Right kidney (tissue), 9 donors: ENCODE results near the gene GNG11.

ENCODE experiments used
- DNase-seq: peaks from one replicate; pipeline ENCODE4 v3.0.0-alpha.2; 2016
- long read RNA-seq, 8 donors: transcript quantifications; one replicate each; lab custom pipeline, GENCODE V29; 2026

The GNG11 gene
- long read RNA-seq, donor 1, transcript GNG11-201 (2 exons, 3,055 nt) = major isoform, 168 of 202 reads
- long read RNA-seq, donor 1, partial matches to known transcripts = 34 of 202 reads
- long read RNA-seq, donor 1, other reads (novel, unspliced or antisense) = 0 of 202 reads
- long read RNA-seq, donor 2, transcript GNG11-201 (2 exons, 3,055 nt) = major isoform, 103 of 128 reads
- long read RNA-seq, donor 2, partial matches to known transcripts = 25 of 128 reads
- long read RNA-seq, donor 2, other reads (novel, unspliced or antisense) = 0 of 128 reads
- long read RNA-seq, donor 3, transcript GNG11-201 (2 exons, 3,055 nt) = major isoform, 84 of 98 reads
- long read RNA-seq, donor 3, partial matches to known transcripts = 14 of 98 reads
- long read RNA-seq, donor 3, other reads (novel, unspliced or antisense) = 0 of 98 reads
- long read RNA-seq, donor 4, transcript GNG11-201 (2 exons, 3,055 nt) = major isoform, 97 of 115 reads
- long read RNA-seq, donor 4, partial matches to known transcripts = 18 of 115 reads
- long read RNA-seq, donor 4, other reads (novel, unspliced or antisense) = 0 of 115 reads
- long read RNA-seq, donor 5, transcript GNG11-201 (2 exons, 3,055 nt) = major isoform, 129 of 129 reads
- long read RNA-seq, donor 5, partial matches to known transcripts = 0 of 129 reads
- long read RNA-seq, donor 5, other reads (novel, unspliced or antisense) = 0 of 129 reads
- long read RNA-seq, donor 6, transcript GNG11-201 (2 exons, 3,055 nt) = major isoform, 119 of 137 reads
- long read RNA-seq, donor 6, partial matches to known transcripts = 18 of 137 reads
- long read RNA-seq, donor 6, other reads (novel, unspliced or antisense) = 0 of 137 reads
- long read RNA-seq, donor 7, transcript GNG11-201 (2 exons, 3,055 nt) = major isoform, 197 of 231 reads
- long read RNA-seq, donor 7, partial matches to known transcripts = 34 of 231 reads
- long read RNA-seq, donor 7, other reads (novel, unspliced or antisense) = 0 of 231 reads
- long read RNA-seq, donor 8, transcript GNG11-201 (2 exons, 3,055 nt) = major isoform, 145 of 150 reads
- long read RNA-seq, donor 8, partial matches to known transcripts = 5 of 150 reads
- long read RNA-seq, donor 8, other reads (novel, unspliced or antisense) = 0 of 150 reads

GRCh38 chr7:93921607-93922566 lies at the start of gene GNG11:
Gene GNG11, plus strand, starts transcription at chr7:93921735. Its CDS starts 403 bp downstream, at chr7:93922138.
- peak; percentile 86 for DNase-seq

DNA sequence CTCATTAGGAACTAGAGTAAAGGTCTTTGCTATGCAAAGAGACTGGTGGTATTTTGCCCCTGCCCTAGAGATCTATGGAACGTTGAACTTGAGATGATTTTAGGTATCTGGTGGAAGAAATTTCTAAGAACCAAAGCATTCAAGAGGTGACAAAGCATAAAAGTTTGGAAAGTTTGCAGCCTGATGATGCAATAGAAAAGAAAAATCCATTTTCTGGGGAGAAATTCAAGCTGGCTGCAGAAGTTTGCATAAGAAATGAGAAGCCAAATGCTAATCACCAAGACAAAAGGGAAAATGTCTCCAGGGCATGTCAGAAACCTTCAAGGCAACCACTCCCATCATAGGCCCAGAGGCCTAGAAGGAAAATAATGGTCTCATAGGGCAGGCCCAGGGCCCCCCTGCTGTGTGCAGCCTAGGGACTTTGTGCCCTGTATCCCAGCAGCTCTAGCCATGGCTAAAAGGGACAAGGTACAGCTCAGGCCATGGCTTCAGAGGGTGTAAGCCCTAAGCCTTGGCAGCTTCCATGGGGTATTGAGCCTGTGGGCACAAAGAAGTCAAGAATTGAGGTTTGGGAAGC lies 47.4 kb upstream of the GNG11 start:
- DNase-seq = no peak

- no peak for DNase-seq
Observed at GRCh38 chr7:93877742-93878141, 43.8 kb upstream of the GNG11 start.

DNA sequence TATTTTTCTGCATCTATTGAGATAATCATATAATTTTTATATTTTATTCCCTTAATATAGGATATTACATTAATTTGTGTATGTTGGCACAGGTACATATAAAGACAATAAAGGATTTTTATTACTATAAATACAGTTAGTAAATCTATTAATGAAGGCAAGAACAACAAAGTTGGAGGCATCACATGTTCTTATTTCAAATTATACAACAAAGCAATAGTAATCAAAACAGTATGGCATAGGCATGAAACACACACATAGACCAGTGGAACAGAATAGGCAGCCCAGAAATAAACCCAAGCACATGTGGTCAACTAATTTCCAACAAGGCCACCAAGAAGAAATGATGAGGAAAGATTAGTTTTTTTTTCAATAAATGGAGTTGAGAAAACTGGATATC lies 42.2 kb upstream of the GNG11 start:
- no peak for DNase-seq

DNA sequence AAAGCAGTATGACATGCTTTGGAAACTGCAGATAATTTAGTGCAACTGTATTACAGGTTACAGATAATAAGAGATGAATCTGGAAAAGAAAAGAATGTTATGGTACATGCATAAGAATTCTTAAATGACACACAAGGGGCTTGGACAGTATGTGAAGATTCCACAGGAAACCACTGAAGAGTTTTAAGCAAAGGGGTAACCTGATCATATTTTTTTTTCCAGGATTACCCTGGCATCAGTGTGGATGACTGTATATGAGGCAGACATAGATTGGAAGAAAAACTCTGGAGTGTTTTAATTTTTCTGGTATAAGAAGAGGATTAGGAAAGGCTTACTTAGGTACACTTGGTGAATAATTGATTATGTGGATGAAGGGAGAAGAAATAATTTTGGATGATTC lies 39.1 kb upstream of the GNG11 start:
- DNase-seq = no peak

DNA sequence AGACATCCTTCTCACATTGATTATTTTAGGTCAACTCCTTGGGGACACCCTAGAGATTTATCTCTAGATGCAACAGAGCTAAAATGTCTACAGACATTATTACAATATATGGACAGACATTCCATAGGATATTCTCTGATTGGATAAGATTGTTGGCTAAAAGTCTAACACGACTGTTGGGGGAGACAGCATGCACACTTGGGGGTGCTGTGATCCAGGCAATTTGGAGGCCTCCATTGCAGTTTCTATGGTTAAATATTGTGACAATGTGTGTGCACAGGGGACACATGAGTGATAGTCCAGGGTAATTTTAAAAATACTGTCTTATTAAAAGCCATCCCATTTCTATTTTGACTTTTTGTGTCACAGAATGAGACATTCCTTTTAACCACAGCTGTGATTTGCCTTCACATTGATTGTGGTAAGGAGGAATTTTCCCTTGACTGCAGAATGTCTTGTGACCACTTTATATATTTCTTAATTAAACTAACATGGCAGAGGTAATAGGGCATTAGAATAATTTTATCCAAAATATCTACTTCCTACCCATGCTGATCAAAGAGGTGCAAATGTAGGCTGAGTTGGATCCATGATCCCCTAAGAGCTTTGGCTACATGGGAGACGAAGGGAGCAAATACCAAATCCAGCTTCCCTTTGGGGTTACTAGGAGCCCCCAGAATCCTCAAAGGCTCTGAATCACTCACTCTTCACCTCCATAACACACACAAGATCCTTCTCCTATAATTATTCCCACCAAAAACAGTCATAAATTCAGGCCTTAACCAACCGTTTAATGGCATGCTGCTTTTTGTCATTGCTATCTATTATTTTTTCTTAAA lies 38.2 kb upstream of the GNG11 start:
- no peak for DNase-seq

DNA sequence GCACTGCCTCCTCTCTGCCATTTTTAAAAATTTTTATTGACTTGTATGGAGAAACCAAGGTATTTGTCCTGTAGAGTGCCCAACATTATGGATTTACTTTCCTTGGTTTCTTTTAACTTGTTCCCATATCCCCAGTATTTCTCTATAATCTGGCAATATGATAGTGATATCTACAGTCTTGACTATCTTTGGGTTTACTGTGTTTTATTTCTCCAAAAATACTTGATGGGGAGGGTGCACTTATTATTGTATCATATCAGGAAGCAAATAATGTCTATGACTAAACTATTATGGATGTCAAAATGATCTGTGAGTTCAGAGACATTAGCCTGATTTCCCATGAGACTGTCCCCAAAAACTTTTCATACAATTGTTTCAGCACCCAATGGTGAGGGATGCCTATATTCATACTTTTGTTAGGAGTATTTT lies 37.6 kb upstream of the GNG11 start:
- DNase-seq = no peak

GRCh38 chr7:93884541-93884940 lies 37.0 kb upstream of the GNG11 start:
- DNase-seq = no peak

GRCh38 chr7:93889261-93889660 lies 32.3 kb upstream of the GNG11 start:
- DNase-seq = no peak

DNA sequence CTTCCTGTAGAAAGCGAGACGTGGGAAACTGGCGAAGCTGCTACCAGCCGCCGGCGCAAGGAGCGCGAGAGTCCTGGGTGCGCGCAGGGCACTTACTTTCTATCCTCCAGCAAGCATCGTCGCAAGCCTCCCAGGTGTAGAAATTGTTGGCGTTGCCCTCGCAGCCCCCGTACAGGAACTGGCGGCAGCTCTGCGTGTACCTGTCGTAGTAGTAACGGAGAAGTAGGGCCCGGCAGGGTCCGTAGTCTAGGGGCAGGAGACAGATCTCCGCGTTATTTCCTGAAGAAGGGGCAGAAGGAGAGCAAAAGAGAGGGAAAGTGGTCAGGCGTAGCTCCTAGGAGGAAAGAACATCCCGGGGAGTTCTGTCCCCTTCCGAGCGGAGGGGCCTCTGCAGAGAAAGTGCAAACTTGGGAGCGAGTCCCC lies 31.5 kb upstream of the GNG11 start:
- DNase-seq = peak; percentile 83

GRCh38 chr7:93890464-93891068 lies 31.0 kb upstream of the GNG11 start, which contains the start of gene TFPI2:
Gene TFPI2, minus strand, starts transcription at chr7:93890753. Its CDS starts 75 bp downstream, at chr7:93890678.
- peak; percentile 85 for DNase-seq

GRCh38 chr7:93894426-93894825 lies 27.1 kb upstream of the GNG11 start:
- no peak for DNase-seq

- DNase-seq = no peak
Observed at GRCh38 chr7:93894966-93895640, 26.4 kb upstream of the GNG11 start.

- no peak for DNase-seq
Observed at GRCh38 chr7:93895859-93896600, 25.5 kb upstream of the GNG11 start.

DNA sequence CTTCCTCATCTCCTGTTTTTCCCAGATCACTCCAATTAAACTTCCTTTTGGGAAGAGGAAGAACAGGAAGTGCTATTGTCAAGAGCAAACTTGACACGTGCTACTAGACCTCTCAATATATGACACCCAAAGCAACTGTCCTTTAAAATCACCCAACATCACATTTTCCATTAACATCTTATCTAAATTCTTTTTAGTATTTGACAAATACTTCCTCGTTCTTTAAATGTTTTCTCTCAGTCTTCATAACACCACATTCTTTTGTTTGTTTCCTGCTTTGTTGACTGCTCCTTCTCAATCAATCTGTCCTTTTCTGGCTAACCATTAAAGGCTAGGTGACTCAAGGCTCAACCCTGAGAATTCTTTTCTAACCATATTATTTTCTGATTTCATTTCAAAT lies 23.9 kb upstream of the GNG11 start:
- no peak for DNase-seq

DNA sequence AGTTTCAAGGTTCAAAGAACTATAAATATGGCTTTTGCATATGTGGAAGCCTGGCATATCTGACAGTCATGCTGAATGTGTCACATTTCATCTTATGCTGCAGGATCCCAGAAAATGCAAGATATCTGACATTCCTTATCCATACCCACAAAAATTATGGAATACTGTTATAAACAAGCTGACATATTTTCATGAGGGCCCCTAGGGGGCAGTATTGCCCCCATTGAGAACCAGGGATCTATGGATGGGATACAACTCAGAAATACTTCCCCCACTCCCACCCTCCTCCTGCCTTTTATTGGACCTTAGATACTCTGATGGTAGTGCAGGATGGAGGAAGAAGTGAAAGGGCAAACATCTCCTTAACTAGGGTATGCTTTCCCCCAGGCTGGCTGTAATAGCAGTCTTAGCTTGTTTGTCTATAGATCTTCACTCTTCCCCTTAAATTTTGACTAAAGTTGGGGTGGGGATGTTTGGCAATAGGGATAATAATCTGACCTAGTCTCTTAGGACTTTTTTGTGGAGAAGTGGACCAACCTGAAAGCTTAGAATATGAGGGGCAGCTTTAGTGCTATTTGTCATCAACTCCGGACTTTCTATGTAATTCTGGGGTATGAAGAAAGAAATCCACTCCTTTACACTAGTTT lies 18.6 kb upstream of the GNG11 start:
- no peak for DNase-seq

DNA sequence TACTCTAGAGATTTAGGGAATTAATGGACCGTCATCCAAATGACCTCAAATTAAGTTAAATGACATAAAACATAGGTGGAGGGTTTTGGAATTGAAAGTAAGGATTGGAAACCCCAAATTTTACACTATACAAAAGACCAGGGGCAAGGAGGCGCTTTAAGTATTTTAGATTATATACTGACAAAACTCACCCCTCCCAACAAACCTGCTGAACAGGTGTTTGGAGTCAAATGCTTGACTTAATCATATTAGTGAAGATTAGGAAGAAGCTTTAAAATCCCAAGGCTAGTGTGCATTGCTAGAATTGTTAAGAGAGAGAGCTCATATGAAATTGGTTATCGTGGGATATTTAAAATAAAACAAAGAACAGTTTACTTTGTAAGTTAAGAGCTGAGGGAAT lies 15.3 kb upstream of the GNG11 start, which contains the start of gene GNGT1:
GNGT1 (plus strand) TSS at position 301 of the 400 bp plus-strand sequence. CDS start 180 bp downstream, outside the sequence.
- DNase-seq = no peak
